Omental fat pad (tissue), 4 donors: ENCODE data around the gene GSTCD. TPM values are rescaled to one million over a fixed set of nuclear protein-coding genes. Genes with fewer than 3 reads are reported as not detected.
"Not testable (repeated sequence)": the region's sequence is repeated elsewhere in the genome, so short reads cannot be mapped to it uniquely, and the experiment has no call there.

ENCODE experiments used
- ATAC-seq: fragments of 150-250 bp; one replicate; pipeline ENCODE4 v1.9.1; 2016; ENCODE audit warnings: mild to moderate bottlenecking, moderate library complexity; ENCODE audit not compliant: low FRiP score
- DNase-seq: peaks from one replicate; pipeline ENCODE4 v3.0.0-alpha.2; 2019; ENCODE audit warnings: low spot score
- CTCF ChIP-seq, 3 donors: fragments of 450-650 bp; IDR thresholded peaks; one replicate each; pipeline ENCODE4 v1.5.1; 2016 to 2017; ENCODE audit warnings: antibody characterized with exemption in 3 of 3, mild to moderate bottlenecking in 3 of 3, moderate library complexity in 2 of 3
- total RNA-seq, 4 donors: library from RNA; depleted of rRNA; stranded (reverse); fragments of >200 nt; gene quantifications; one replicate each; pipeline ENCODE4 v1.1.0, GENCODE V29; 2016

The GSTCD gene
- total RNA-seq, 4 donors from 2014 or later, result 6.0 to 13.2 (median 7.5) TPM

GRCh38 chr4:105851196-105851595 lies 142.6 kb downstream of the GSTCD start:
- no peak for TF ChIP-seq CTCF (IDR thresholded peaks at IDR 0.05)
- no peak for ATAC-seq
- no peak for DNase-seq

GRCh38 chr4:105852230-105852629 lies 143.6 kb downstream of the GSTCD start:
- not testable (repeated sequence) for DNase-seq, ATAC-seq

- ATAC-seq (no peak), DNase-seq (no peak)
- no peak for TF ChIP-seq CTCF (IDR thresholded peaks at IDR 0.05)
These were observed 150.0 kb downstream of the GSTCD start for GRCh38 chr4:105858466-105859040.

- ATAC-seq, result no peak
- no peak for TF ChIP-seq CTCF (IDR thresholded peaks at IDR 0.05)
- no peak for DNase-seq
These were observed 150.6 kb downstream of the GSTCD start for GRCh38 chr4:105859233-105859632.

GRCh38 chr4:105870963-105871362 lies 162.4 kb downstream of the GSTCD start:
- TF ChIP-seq CTCF (IDR thresholded peaks at IDR 0.05), result no peak
- ATAC-seq (no peak), DNase-seq (no peak)

- ATAC-seq (no peak), DNase-seq (no peak)
- TF ChIP-seq CTCF (IDR thresholded peaks at IDR 0.05), result no peak
These were observed 163.4 kb downstream of the GSTCD start for GRCh38 chr4:105871997-105872396.

GRCh38 chr4:105875233-105875632 lies 166.6 kb downstream of the GSTCD start:
- DNase-seq (no peak), ATAC-seq (no peak)
- no peak for TF ChIP-seq CTCF (IDR thresholded peaks at IDR 0.05)

GRCh38 chr4:105878668-105879067 lies 170.1 kb downstream of the GSTCD start:
- DNase-seq (no peak), ATAC-seq (no peak)
- TF ChIP-seq CTCF (IDR thresholded peaks at IDR 0.05), result no peak
